Activated CD8-positive, alpha-beta T cell treated with anti-CD3 and anti-CD28 coated beads, Interleukin-2, amount 10 ng/mL, durations not matched to agents 7 days and 5 days (primary cell): ENCODE data around the gene EFCAB12. TPM values are rescaled to one million over a fixed set of nuclear protein-coding genes. Genes with fewer than 3 reads are reported as not detected.

Source experiments
- ATAC-seq: fragments of 150-1000 bp; cut with Tn5 transposase; one replicate; pipeline ENCODE4 v1.10.0; 2021; ENCODE audit warnings: moderate library complexity
- CTCF ChIA-PET: fragments of 350-600 bp; sonication (Branson Sonifier 250); formaldehyde crosslinking; loops from one replicate; lab custom pipeline; 2021; ENCODE audit warnings: antibody characterized with exemption; lab: Charles Lee
- POLR2A ChIA-PET: fragments of 350-600 bp; sonication (Branson Sonifier 250); formaldehyde crosslinking; loops from one replicate; lab custom pipeline; 2021; ENCODE audit warnings: antibody characterized with exemption; lab: Charles Lee
- DNase-seq: peaks from one replicate; pipeline ENCODE4 v3.0.0-alpha.2; 2020
- H3K27ac Mint-ChIP-seq: one replicate; pipeline ENCODE4 v1.8.0; 2021; ENCODE audit warnings: mild to moderate bottlenecking, mixed read lengths
- H3K27me3 Mint-ChIP-seq: one replicate; pipeline ENCODE4 v1.8.0; 2021; ENCODE audit warnings: low read depth, mixed read lengths
- H3K36me3 Mint-ChIP-seq: one replicate; pipeline ENCODE4 v1.8.0; 2021; ENCODE audit warnings: low read depth, mixed read lengths
- H3K4me1 Mint-ChIP-seq: one replicate; pipeline ENCODE4 v1.8.0; 2021; ENCODE audit warnings: low read depth, mixed read lengths
- H3K4me3 Mint-ChIP-seq: one replicate; pipeline ENCODE4 v1.8.0; 2021; ENCODE audit warnings: mild to moderate bottlenecking, mixed read lengths
- H3K9me3 Mint-ChIP-seq: one replicate; pipeline ENCODE4 v1.8.0; 2022; ENCODE audit warnings: mixed read lengths; ENCODE audit not compliant: insufficient read depth
- total RNA-seq, 2 experiments: library from RNA; stranded (reverse); gene quantifications; one replicate each; pipeline ENCODE4 v1.2.3, GENCODE V29; 2021

Gene EFCAB12
- total RNA-seq, 2 experiments from 2014 or later = 0.42 to 0.45 TPM

- ChIA-PET POLR2A (no interaction called here), CTCF (interaction anchor here (1.0 kb wide), 1 partner anchor 462 kb away, joined by 3 read pairs; no protein-coding TSS in a partner anchor)
- Mint-ChIP-seq H3K27me3 (peaks cover 9% of the 10 kb centered on the region), H3K4me3 (no peak overlapping the region), H3K27ac (peak overlapping the region; percentile 47), H3K4me1 (peaks cover 82% of the 10 kb centered on the region), H3K36me3 (peaks cover 75% of the 10 kb centered on the region), H3K9me3 (no peaks in the 10 kb centered on the region)
- DNase-seq = no peak
- no peak for ATAC-seq
Measured at GRCh38 chr3:129432036-129432435, 3.6 kb upstream of the EFCAB12 start.

GRCh38 chr3:129429602-129430001 lies 1.2 kb upstream of the EFCAB12 start:
- H3K9me3 Mint-ChIP-seq = no peaks in the 10 kb centered on the region
- peaks cover 9% of the 10 kb centered on the region for H3K27me3 Mint-ChIP-seq
- H3K4me3 Mint-ChIP-seq = no peak overlapping the region
- peaks cover 67% of the 10 kb centered on the region for H3K4me1 Mint-ChIP-seq
- DNase-seq = no peak
- ChIA-PET POLR2A (interaction anchor here (5.4 kb wide), 1 partner anchor 10 kb away, joined by 51 read pairs; the partner anchor contains the start of genes IFT122 and MBD4), CTCF (interaction anchor here (0.9 to 3.1 kb wide), 5 partner anchors 10 to 46 kb away, joined by 3 to 8 read pairs (median 4); partner anchors contain the start of genes IFT122 and MBD4)
- H3K27ac Mint-ChIP-seq = peak overlapping the region; percentile 22
- ATAC-seq = peak; percentile 34
- H3K36me3 Mint-ChIP-seq = peaks cover 56% of the 10 kb centered on the region

- DNase-seq (no peak), ATAC-seq (peak; percentile 14)
- ChIA-PET POLR2A (interaction anchor here (5.4 kb wide), 1 partner anchor 11 kb away, joined by 51 read pairs; the partner anchor contains the start of genes IFT122 and MBD4), CTCF (interaction anchor here (0.9 to 3.1 kb wide), 5 partner anchors 10 to 46 kb away, joined by 3 to 8 read pairs (median 4); partner anchors contain the start of genes IFT122 and MBD4)
- H3K27ac Mint-ChIP-seq = no peak overlapping the region
- H3K9me3 Mint-ChIP-seq = no peaks in the 10 kb centered on the region
- peaks cover 68% of the 10 kb centered on the region for H3K4me1 Mint-ChIP-seq
- H3K4me3 Mint-ChIP-seq = no peak overlapping the region
- H3K36me3 Mint-ChIP-seq = peaks cover 52% of the 10 kb centered on the region
- peaks cover 9% of the 10 kb centered on the region for H3K27me3 Mint-ChIP-seq
Measured at GRCh38 chr3:129429080-129429451, 630 bp upstream of the EFCAB12 start.

GRCh38 chr3:129428007-129428375 lies 445 bp downstream of the EFCAB12 start:
- H3K9me3 Mint-ChIP-seq = no peaks in the 10 kb centered on the region
- H3K36me3 Mint-ChIP-seq = peaks cover 43% of the 10 kb centered on the region
- peaks cover 61% of the 10 kb centered on the region for H3K4me1 Mint-ChIP-seq
- ATAC-seq = no peak
- H3K27ac Mint-ChIP-seq = no peak overlapping the region
- CTCF ChIA-PET = interaction anchor here (0.7 to 3.1 kb wide), 5 partner anchors 13 to 112 kb away, joined by 3 to 8 read pairs (median 5); partner anchors contain the start of gene IFT122
- POLR2A ChIA-PET = interaction anchor here (0.7 to 5.4 kb wide), 3 partner anchors 12 to 114 kb away, joined by 3 to 51 read pairs (median 6); partner anchors contain the start of genes IFT122 and MBD4
- H3K4me3 Mint-ChIP-seq = peak overlapping the region; percentile 35
- H3K27me3 Mint-ChIP-seq = peaks cover 9% of the 10 kb centered on the region
- no peak for DNase-seq

GRCh38 chr3:129425619-129426018 lies 2.8 kb downstream of the EFCAB12 start:
- Mint-ChIP-seq H3K4me1 (peaks cover 41% of the 10 kb centered on the region), H3K4me3 (no peak overlapping the region), H3K36me3 (peaks cover 24% of the 10 kb centered on the region), H3K9me3 (no peaks in the 10 kb centered on the region), H3K27me3 (peaks cover 9% of the 10 kb centered on the region), H3K27ac (no peak overlapping the region)
- CTCF ChIA-PET = interaction anchor here (1.4 kb wide), 1 partner anchor 13 kb away, joined by 3 read pairs; no protein-coding TSS in a partner anchor
- POLR2A ChIA-PET = interaction anchor here (0.7 kb wide), 1 partner anchor 25 kb away, joined by 4 read pairs; no protein-coding TSS in a partner anchor
- ATAC-seq (no peak), DNase-seq (no peak)

GRCh38 chr3:129425213-129425612 lies 3.2 kb downstream of the EFCAB12 start:
- no peaks in the 10 kb centered on the region for H3K9me3 Mint-ChIP-seq
- DNase-seq (no peak), ATAC-seq (no peak)
- no peak overlapping the region for H3K4me3 Mint-ChIP-seq
- peaks cover 38% of the 10 kb centered on the region for H3K4me1 Mint-ChIP-seq
- no peak overlapping the region for H3K27ac Mint-ChIP-seq
- peaks cover 22% of the 10 kb centered on the region for H3K36me3 Mint-ChIP-seq
- peaks cover 9% of the 10 kb centered on the region for H3K27me3 Mint-ChIP-seq
- ChIA-PET CTCF (interaction anchor here (1.4 kb wide), 1 partner anchor 14 kb away, joined by 3 read pairs; no protein-coding TSS in a partner anchor), POLR2A (no interaction called here)

- Mint-ChIP-seq H3K9me3 (no peaks in the 10 kb centered on the region), H3K4me3 (no peak overlapping the region), H3K36me3 (peaks cover 16% of the 10 kb centered on the region), H3K27ac (no peak overlapping the region), H3K4me1 (peaks cover 30% of the 10 kb centered on the region), H3K27me3 (peaks cover 9% of the 10 kb centered on the region)
- ChIA-PET CTCF (no interaction called here), POLR2A (no interaction called here)
- ATAC-seq (no peak), DNase-seq (no peak)
Measured at GRCh38 chr3:129424185-129424841, 4.1 kb downstream of the EFCAB12 start.

- CTCF ChIA-PET = interaction anchor here (1.4 kb wide), 1 partner anchor 39 kb away, joined by 6 read pairs; no protein-coding TSS in a partner anchor
- no peak overlapping the region for H3K27ac Mint-ChIP-seq
- no peak for ATAC-seq
- H3K4me1 Mint-ChIP-seq = peaks cover 16% of the 10 kb centered on the region
- DNase-seq = no peak
- no peak overlapping the region for H3K4me3 Mint-ChIP-seq
- no peaks in the 10 kb centered on the region for H3K9me3 Mint-ChIP-seq
- POLR2A ChIA-PET = interaction anchor here (0.8 kb wide), 1 partner anchor 70 kb away, joined by 3 read pairs; no protein-coding TSS in a partner anchor
- H3K36me3 Mint-ChIP-seq = peaks cover 4% of the 10 kb centered on the region
- H3K27me3 Mint-ChIP-seq = peaks cover 7% of the 10 kb centered on the region
Measured at GRCh38 chr3:129422897-129423296, 5.5 kb downstream of the EFCAB12 start.

GRCh38 chr3:129421988-129422745 lies 6.3 kb downstream of the EFCAB12 start:
- ChIA-PET POLR2A (interaction anchor here (0.8 kb wide), 1 partner anchor 69 kb away, joined by 3 read pairs; no protein-coding TSS in a partner anchor), CTCF (interaction anchor here (1.4 kb wide), 1 partner anchor 39 kb away, joined by 6 read pairs; no protein-coding TSS in a partner anchor)
- no peaks in the 10 kb centered on the region for H3K36me3 Mint-ChIP-seq
- H3K4me1 Mint-ChIP-seq = peaks cover 12% of the 10 kb centered on the region
- DNase-seq (no peak), ATAC-seq (no peak)
- no peak overlapping the region for H3K4me3 Mint-ChIP-seq
- H3K27ac Mint-ChIP-seq = no peak overlapping the region
- H3K9me3 Mint-ChIP-seq = no peaks in the 10 kb centered on the region
- H3K27me3 Mint-ChIP-seq = peaks cover under 1% of the 10 kb centered on the region

- no peak overlapping the region for H3K27ac Mint-ChIP-seq
- no peaks in the 10 kb centered on the region for H3K36me3 Mint-ChIP-seq
- no peaks in the 10 kb centered on the region for H3K9me3 Mint-ChIP-seq
- ChIA-PET POLR2A (interaction anchor here (0.8 kb wide), 1 partner anchor 105 kb away, joined by 3 read pairs; a partner anchor contains a TSS), CTCF (no interaction called here)
- no peak overlapping the region for H3K4me3 Mint-ChIP-seq
- ATAC-seq (no peak), DNase-seq (no peak)
- peaks cover 12% of the 10 kb centered on the region for H3K4me1 Mint-ChIP-seq
- H3K27me3 Mint-ChIP-seq = no peaks in the 10 kb centered on the region
Measured at GRCh38 chr3:129421236-129421883, 7.1 kb downstream of the EFCAB12 start.

- Mint-ChIP-seq H3K4me3 (no peak overlapping the region), H3K9me3 (no peaks in the 10 kb centered on the region), H3K27me3 (peaks cover 3% of the 10 kb centered on the region), H3K4me1 (peaks cover 5% of the 10 kb centered on the region), H3K27ac (no peak overlapping the region), H3K36me3 (no peaks in the 10 kb centered on the region)
- DNase-seq (no peak), ATAC-seq (no peak)
- ChIA-PET CTCF (interaction anchor here (1.3 kb wide), 1 partner anchor 20 kb away, joined by 7 read pairs; no protein-coding TSS in a partner anchor), POLR2A (no interaction called here)
Measured at GRCh38 chr3:129419476-129419875, 9.0 kb downstream of the EFCAB12 start.
